Measurements from ENCODE around the gene GRM2. TPM values are rescaled to one million over a fixed set of nuclear protein-coding genes. Genes with fewer than 3 reads are reported as not detected.

Gene GRM2
- total RNA-seq, 2 experiments from 2014 or later: 1.4 to 2.2 TPM

DNA sequence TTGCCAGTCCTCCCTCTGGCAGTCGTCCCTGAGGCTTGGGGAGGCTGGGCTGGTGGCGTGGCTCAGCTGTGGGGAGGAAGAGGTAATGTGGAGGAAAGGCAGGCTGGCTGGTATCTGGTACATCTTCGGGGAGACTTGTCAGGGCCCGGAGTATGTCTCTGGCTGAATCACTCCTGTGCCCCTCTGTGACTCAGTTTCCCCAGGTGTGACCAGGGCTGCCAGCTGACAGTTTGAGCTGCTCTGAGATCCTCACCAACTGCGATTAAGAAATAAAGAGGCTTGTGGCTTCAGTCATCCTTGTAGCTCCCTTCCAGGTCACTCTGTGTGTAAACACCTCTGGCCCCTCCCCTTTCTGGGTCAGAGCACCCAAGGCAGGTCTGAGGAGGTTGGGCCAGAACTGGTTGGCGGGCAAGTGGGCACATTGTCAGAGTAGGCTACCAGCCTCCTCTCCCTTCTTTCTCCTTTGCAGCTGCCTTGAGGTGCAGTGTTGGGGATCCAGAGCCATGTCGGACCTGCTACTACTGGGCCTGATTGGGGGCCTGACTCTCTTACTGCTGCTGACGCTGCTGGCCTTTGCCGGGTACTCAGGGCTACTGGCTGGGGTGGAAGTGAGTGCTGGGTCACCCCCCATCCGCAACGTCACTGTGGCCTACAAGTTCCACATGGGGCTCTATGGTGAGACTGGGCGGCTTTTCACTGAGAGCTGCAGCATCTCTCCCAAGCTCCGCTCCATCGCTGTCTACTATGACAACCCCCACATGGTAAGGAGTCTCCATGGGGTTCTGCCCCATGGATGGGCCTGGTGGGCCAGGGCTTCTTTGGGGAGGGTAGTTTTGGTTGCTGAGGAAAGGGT is 32.8 kb upstream of the GRM2 start:
- Mint-ChIP-seq H3K27ac (no peak overlapping the region), H3K36me3 (peaks cover 32% of the 10 kb centered on the region), H3K27me3 (no peaks in the 10 kb centered on the region), H3K4me3 (peak overlapping the region; percentile 48), H3K9me3 (no peaks in the 10 kb centered on the region), H3K4me1 (peaks cover 66% of the 10 kb centered on the region)
- POLR2A ChIA-PET: interaction anchor here (0.8 to 7.2 kb wide), 6 partner anchors 7 to 1105 kb away, joined by 3 to 110 read pairs (median 6); partner anchors contain the start of genes DCAF1, HEMK1 and RAD54L2
- peak; percentile 29 for DNase-seq
- ATAC-seq (ENCODE audit: low read depth): no peak

DNA sequence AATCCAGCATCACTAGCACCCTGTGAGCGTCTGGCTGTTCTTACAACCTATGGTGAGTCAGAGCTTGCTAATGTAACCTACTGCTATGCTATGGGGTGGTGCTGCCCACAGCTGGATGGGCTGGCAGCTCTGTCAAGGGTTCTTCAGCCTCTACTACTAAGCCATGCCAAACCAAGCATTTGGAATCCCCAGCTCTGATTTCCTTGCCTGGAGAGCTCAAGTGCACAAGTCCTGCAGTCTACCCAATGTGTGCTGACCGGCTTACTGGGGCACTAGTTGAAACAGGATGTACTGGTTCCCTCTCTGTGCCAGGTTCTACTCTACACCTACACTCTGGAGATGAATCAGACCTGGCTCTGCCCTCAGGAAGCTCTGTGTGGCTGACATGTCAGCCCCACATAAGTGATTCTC is 31.7 kb upstream of the GRM2 start:
- POLR2A ChIA-PET: interaction anchor here (0.8 to 7.2 kb wide), 4 partner anchors 9 to 302 kb away, joined by 3 to 110 read pairs (median 6); partner anchors contain the start of gene DCAF1
- no peaks in the 10 kb centered on the region for H3K27me3 Mint-ChIP-seq
- H3K4me3 Mint-ChIP-seq: peak overlapping the region; percentile 17
- peaks cover 32% of the 10 kb centered on the region for H3K36me3 Mint-ChIP-seq
- no peak for ATAC-seq (ENCODE audit: low read depth)
- peaks cover 60% of the 10 kb centered on the region for H3K4me1 Mint-ChIP-seq
- peak; percentile 24 for DNase-seq
- H3K9me3 Mint-ChIP-seq: no peaks in the 10 kb centered on the region
- H3K27ac Mint-ChIP-seq: peak overlapping the region; percentile 79

DNA sequence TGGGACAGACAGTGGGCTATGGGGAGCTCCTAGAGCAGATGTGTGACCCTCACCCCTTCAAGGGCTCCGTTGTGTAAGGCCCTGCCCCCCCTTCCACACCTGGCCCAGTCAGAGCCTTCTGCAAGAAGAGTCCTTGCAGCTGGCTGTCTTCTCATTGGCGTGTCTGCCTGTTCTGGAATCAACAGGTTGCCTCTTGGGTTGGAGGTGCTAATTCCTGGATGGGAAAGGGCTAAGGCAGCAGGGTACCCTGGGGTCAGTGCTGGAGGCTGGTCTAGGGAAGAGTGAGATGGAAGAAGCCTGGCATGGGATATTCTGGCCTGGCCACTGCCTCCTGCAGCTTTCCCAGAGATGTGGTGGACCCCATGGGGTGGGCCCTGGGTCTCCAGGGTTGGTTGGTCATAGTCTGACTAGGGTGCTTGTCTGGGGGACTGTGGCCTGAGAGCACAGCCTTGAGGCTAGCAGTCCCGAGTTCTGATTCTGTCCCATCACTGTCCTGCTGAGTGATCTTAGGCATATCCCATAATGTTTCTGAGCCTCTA is 30.7 kb upstream of the GRM2 start:
- Mint-ChIP-seq H3K4me3 (peak overlapping the region; percentile 11), H3K27me3 (no peaks in the 10 kb centered on the region), H3K27ac (peak overlapping the region; percentile 79), H3K9me3 (no peaks in the 10 kb centered on the region), H3K4me1 (peaks cover 62% of the 10 kb centered on the region), H3K36me3 (peaks cover 34% of the 10 kb centered on the region)
- POLR2A ChIA-PET: interaction anchor here (0.6 to 1.9 kb wide), 3 partner anchors 8 to 166 kb away, joined by 3 to 6 read pairs (median 5); no protein-coding TSS in a partner anchor
- ATAC-seq (ENCODE audit: low read depth) (no peak), DNase-seq (peak; percentile 19)

DNA sequence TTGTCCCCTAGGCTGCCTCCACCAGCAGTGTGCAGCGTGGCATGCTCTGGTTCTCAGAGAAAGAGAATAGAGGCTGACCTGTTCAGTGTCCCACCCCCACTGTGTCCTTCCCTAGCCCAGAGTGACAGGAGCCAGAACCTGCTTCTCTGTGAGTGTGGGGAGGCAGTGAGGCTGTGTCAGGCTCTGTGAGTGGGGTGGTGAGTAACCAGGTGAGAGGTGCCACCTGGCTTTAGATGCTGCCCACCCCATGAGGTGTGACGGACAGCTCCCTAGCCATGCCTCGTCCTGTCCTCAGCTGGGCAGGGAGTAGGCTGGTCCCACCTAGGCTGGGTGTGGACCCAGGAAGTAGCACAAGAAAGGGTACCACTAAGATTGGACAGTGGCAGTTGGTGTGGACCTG is 29.5 kb upstream of the GRM2 start:
- ATAC-seq (ENCODE audit: low read depth): no peak

DNA sequence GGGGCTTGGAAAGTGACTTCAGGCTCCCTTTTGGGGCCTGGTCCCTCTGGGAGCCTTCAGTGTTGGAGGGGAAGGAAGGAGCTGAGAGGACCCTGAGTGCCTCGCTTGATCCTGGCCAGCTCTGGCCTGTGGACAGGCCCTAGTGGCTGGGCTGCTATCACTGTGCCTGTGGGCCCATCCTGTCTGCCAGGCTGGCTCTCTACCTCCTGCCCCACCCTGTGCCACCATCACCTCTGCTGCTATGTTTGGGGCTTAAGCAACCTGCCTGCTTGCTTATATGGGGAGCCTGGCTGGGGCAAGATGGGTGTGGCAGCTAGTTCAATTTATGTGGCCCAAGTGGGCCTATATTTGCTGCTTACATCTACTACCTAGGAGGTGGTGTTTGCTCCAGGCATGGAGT is 28.7 kb upstream of the GRM2 start:
- no peak for ATAC-seq (ENCODE audit: low read depth)
- POLR2A ChIA-PET: interaction anchor here (4.4 kb wide), 1 partner anchor 178 kb away, joined by 74 read pairs; the partner anchor contains the start of gene DCAF1
- no peak overlapping the region for H3K4me3 Mint-ChIP-seq
- no peaks in the 10 kb centered on the region for H3K9me3 Mint-ChIP-seq
- peaks cover 68% of the 10 kb centered on the region for H3K4me1 Mint-ChIP-seq
- no peaks in the 10 kb centered on the region for H3K27me3 Mint-ChIP-seq
- H3K36me3 Mint-ChIP-seq: peaks cover 33% of the 10 kb centered on the region
- DNase-seq: no peak
- peak overlapping the region; percentile 45 for H3K27ac Mint-ChIP-seq

More for the DNA sequence above, 29.5 kb upstream of the GRM2 start:
- Mint-ChIP-seq H3K4me1 (peaks cover 73% of the 10 kb centered on the region), H3K27ac (peak overlapping the region; percentile 35), H3K4me3 (no peak overlapping the region), H3K27me3 (no peaks in the 10 kb centered on the region), H3K36me3 (peaks cover 35% of the 10 kb centered on the region), H3K9me3 (no peaks in the 10 kb centered on the region)
- POLR2A ChIA-PET: no interaction called here
- DNase-seq: peak; percentile 19

DNA sequence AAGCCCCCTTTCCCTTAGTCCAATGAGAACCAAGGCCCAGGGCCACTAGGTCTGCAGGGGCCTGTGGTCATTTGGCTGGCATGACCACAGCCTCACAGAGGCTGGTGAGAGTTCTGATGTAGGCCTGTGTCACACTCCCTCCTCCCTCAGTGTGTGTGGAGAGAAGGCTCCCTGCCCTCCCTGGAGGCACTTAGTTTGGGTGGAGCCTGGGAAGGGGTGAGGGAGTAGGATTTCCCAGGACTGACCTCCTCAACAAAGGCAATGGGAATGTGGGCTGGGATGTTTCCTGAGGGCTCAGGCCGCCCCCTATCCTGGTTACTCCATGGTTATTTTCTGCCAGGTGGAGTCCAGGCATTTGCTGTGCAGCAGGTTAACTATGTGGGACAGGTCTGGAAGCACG is 28.2 kb upstream of the GRM2 start:
- DNase-seq (no peak), ATAC-seq (ENCODE audit: low read depth) (no peak)
- H3K27me3 Mint-ChIP-seq: no peaks in the 10 kb centered on the region
- no peaks in the 10 kb centered on the region for H3K9me3 Mint-ChIP-seq
- POLR2A ChIA-PET: interaction anchor here (4.4 kb wide), 1 partner anchor 178 kb away, joined by 74 read pairs; the partner anchor contains the start of gene DCAF1
- peaks cover 64% of the 10 kb centered on the region for H3K4me1 Mint-ChIP-seq
- H3K4me3 Mint-ChIP-seq: no peak overlapping the region
- H3K27ac Mint-ChIP-seq: peak overlapping the region; percentile 45
- H3K36me3 Mint-ChIP-seq: peaks cover 31% of the 10 kb centered on the region

DNA sequence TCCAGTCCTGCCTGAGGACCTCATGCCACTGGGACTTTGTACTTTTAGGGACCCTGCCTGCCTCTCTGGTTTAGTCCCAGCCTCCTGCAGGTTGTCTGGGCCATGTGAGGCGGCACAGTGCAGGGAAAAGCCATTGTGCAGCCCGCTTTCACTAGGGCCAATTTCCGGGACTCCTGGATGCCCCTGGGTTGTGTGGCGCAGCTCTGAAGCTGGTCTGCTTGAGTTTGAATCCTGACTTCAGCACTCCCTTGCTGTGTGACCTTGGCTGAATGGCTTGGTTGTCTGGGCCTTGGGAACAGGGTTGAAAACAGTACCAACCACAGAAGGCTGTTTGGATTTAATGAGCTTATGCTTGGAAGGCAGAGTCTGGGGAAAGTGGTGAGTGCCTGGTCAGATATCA is 27.6 kb upstream of the GRM2 start:
- H3K4me3 Mint-ChIP-seq: no peak overlapping the region

DNA sequence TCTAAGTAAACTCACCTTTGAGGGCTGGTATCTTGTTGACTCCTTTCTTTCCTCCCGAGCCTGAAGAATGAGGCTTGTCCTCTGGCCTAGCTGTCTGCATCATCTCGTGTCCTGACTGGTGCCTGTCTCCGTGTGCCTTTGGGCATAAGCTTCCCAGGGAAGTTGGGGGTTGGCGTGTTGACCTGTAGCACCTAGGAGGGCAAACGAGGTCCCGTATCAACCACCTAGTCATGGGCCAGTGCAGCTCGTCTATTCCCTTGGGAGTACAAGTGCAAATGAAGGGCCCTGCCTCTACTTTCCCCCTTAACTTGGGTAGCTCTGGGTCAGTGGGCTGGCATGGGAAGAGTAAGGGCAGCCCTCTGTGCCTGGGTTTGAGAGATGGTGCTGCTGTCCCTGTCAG is 27.1 kb upstream of the GRM2 start:
- Mint-ChIP-seq H3K9me3 (no peaks in the 10 kb centered on the region), H3K27me3 (no peaks in the 10 kb centered on the region), H3K4me3 (no peak overlapping the region), H3K36me3 (peaks cover 30% of the 10 kb centered on the region), H3K27ac (peak overlapping the region; percentile 65), H3K4me1 (peaks cover 61% of the 10 kb centered on the region)
- ATAC-seq (ENCODE audit: low read depth): no peak
- no peak for DNase-seq
- POLR2A ChIA-PET: interaction anchor here (3.6 to 4.4 kb wide), 2 partner anchors 8 to 179 kb away, joined by 74 to 80 read pairs; partner anchors contain the start of genes DCAF1 and TEX264

More for the DNA sequence above, 27.6 kb upstream of the GRM2 start:
- no peak for DNase-seq
- peaks cover 30% of the 10 kb centered on the region for H3K36me3 Mint-ChIP-seq
- no peaks in the 10 kb centered on the region for H3K9me3 Mint-ChIP-seq
- ATAC-seq (ENCODE audit: low read depth): no peak
- POLR2A ChIA-PET: interaction anchor here (3.6 to 4.4 kb wide), 2 partner anchors 8 to 179 kb away, joined by 74 to 80 read pairs; partner anchors contain the start of genes DCAF1 and TEX264
- H3K27me3 Mint-ChIP-seq: no peaks in the 10 kb centered on the region
- H3K27ac Mint-ChIP-seq: peak overlapping the region; percentile 65
- H3K4me1 Mint-ChIP-seq: peaks cover 58% of the 10 kb centered on the region

DNA sequence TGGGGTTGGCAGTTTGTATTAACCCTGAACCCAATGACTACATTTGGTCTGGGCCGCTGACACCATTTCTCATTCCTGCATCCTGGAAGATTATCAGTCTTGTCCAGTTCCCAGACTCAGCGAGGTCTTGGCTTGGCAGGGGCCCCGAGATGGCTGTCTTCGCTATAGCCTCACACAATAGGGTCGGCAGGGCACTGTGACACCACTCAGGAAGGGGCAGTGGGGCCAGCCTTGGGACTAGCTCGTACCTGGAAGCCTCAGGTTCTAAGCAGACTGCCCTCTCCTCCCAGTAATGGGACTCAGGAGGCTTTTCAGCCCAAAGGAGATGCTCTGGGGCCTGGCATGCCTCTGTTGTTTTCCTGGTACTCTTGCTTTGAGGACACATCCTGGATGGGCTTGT is 26.7 kb upstream of the GRM2 start:
- no peaks in the 10 kb centered on the region for H3K27me3 Mint-ChIP-seq
- no peaks in the 10 kb centered on the region for H3K9me3 Mint-ChIP-seq
- DNase-seq (no peak), ATAC-seq (ENCODE audit: low read depth) (no peak)
- H3K36me3 Mint-ChIP-seq: peaks cover 30% of the 10 kb centered on the region
- peaks cover 61% of the 10 kb centered on the region for H3K4me1 Mint-ChIP-seq
- POLR2A ChIA-PET: interaction anchor here (1.1 to 4.4 kb wide), 4 partner anchors 9 to 180 kb away, joined by 3 to 80 read pairs (median 40); partner anchors contain the start of genes DCAF1 and TEX264
- H3K4me3 Mint-ChIP-seq: no peak overlapping the region
- H3K27ac Mint-ChIP-seq: peak overlapping the region; percentile 84

DNA sequence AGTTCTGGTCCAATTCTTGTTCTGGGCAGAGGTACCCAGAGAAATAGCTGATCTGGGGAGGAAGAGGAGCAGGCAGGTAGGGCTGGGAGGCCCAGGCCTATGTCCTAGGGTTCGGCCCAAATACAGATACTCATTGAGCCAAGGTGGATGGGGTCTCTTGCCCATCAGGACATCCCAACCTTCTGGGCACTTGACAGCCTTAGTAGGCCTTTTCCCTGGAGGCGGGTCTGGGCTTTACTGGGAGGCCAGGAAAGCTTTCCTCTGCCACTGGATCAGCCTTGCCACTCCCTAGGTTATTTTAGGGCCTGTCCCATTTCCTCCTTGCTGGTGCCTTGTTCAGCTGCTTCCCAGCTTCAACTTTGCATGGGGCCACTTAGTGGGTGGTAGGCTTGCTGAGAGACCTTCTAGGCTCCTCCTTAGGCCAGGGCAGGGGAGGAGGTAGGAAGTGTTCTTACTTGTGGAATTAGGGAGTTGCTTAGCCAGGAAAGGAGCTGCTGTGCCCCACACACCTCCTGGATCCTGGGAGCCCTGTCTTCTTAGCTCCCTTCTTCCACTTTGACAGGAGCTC is 26.1 kb upstream of the GRM2 start:
- Mint-ChIP-seq H3K27me3 (no peaks in the 10 kb centered on the region), H3K9me3 (no peaks in the 10 kb centered on the region), H3K4me3 (peak overlapping the region; percentile 74), H3K36me3 (peaks cover 30% of the 10 kb centered on the region), H3K27ac (peak overlapping the region; percentile 84), H3K4me1 (peaks cover 61% of the 10 kb centered on the region)
- POLR2A ChIA-PET: interaction anchor here (0.7 to 4.4 kb wide), 9 partner anchors 9 to 295 kb away, joined by 3 to 80 read pairs (median 5); partner anchors contain the start of genes DCAF1 and TEX264
- ATAC-seq (ENCODE audit: low read depth): no peak
- no peak for DNase-seq

DNA sequence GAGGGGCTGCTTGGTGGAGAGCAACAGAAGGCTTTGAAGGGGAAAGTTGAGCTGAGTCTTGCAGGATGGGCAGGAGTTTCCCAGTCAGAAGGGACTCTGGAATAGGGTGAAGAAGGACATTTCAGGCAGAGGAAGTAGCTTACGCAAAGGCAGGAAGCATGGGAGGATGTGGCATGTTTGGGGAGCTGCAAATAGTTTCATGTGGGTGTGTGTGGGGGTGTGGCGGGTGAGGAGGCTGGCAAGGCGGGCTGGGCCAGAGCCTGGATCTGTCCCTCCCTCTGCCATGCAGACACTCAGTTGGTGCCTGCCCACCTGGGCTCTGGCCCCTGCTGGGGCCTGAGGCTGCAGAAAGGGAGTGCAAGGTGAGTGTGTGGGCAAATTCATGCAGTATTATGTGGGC is 25.4 kb upstream of the GRM2 start:
- Mint-ChIP-seq H3K27ac (peak overlapping the region; percentile 84), H3K27me3 (no peaks in the 10 kb centered on the region), H3K9me3 (no peaks in the 10 kb centered on the region), H3K36me3 (peaks cover 31% of the 10 kb centered on the region), H3K4me3 (peak overlapping the region; percentile 74), H3K4me1 (peaks cover 61% of the 10 kb centered on the region)
- DNase-seq: peak; percentile 67
- POLR2A ChIA-PET: interaction anchor here (0.7 to 4.4 kb wide), 9 partner anchors 10 to 296 kb away, joined by 3 to 80 read pairs (median 5); partner anchors contain the start of genes DCAF1 and TEX264
- ATAC-seq (ENCODE audit: low read depth): peak; percentile 44

DNA sequence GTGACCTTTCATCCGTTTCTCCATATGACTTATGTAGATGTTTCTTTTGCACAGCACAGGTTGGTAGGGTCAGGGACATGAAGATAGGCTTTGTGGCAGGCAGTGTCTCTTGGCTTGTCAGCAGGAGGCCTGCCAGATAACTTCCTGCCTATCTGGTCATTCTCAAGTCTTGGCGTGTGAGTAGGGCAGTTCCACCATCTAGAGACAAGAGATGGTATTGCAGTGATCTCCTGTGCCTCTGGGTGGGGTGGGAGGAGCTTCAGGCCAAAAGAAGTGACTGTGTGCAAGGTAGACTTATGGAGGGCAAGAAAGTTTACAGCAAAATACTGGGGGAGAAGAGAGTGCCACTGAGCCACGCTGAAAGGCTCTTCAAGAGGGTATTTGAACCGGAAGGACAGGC is 24.8 kb upstream of the GRM2 start:
- Mint-ChIP-seq H3K4me1 (peaks cover 65% of the 10 kb centered on the region), H3K36me3 (peaks cover 32% of the 10 kb centered on the region), H3K4me3 (peak overlapping the region; percentile 74), H3K27me3 (no peaks in the 10 kb centered on the region), H3K9me3 (no peaks in the 10 kb centered on the region), H3K27ac (peak overlapping the region; percentile 84)
- POLR2A ChIA-PET: interaction anchor here (1.1 to 4.4 kb wide), 5 partner anchors 10 to 296 kb away, joined by 3 to 80 read pairs (median 5); partner anchors contain the start of genes DCAF1 and TEX264
- peak; percentile 59 for DNase-seq
- ATAC-seq (ENCODE audit: low read depth): peak; percentile 75

DNA sequence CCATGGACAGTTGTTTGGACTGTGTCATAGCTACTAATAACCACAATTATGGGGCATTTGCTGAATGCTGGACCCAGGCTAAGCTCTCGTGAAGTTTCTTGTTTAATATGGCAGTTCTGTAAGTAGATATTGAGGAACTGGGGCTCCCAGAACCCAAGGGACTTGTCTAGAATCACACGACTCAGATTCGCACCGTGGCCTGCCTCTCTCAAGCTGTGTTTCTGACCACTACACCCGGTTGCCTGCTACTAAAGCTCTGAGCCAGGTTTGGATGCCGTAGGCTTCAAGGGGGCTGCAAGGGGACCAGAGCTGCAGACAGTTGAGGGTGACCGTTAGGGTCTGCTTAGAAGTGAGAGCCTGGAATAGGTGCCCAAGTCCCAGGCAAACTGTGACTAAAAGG is 24.3 kb upstream of the GRM2 start:
- DNase-seq (no peak), ATAC-seq (ENCODE audit: low read depth) (no peak)
- H3K36me3 Mint-ChIP-seq: peaks cover 35% of the 10 kb centered on the region
- no peaks in the 10 kb centered on the region for H3K9me3 Mint-ChIP-seq
- peaks cover 68% of the 10 kb centered on the region for H3K4me1 Mint-ChIP-seq
- H3K4me3 Mint-ChIP-seq: peak overlapping the region; percentile 74
- POLR2A ChIA-PET: interaction anchor here (1.5 to 4.4 kb wide), 3 partner anchors 11 to 297 kb away, joined by 5 to 80 read pairs (median 74); partner anchors contain the start of genes DCAF1 and TEX264
- H3K27ac Mint-ChIP-seq: peak overlapping the region; percentile 84
- H3K27me3 Mint-ChIP-seq: no peaks in the 10 kb centered on the region

Measured in activated naive CD8-positive, alpha-beta T cell treated with anti-CD3 and anti-CD28 coated beads, Interleukin-2, amount 10 ng/mL, durations not matched to agents 7 days and 5 days (primary cell).